H54 (cell line): ENCODE data around the gene MED8.
"Not testable (repeated sequence)": the region's sequence is repeated elsewhere in the genome, so short reads cannot be mapped to it uniquely, and the experiment has no call there.

ENCODE experiments used
- DNase-seq: peaks from one replicate; pipeline ENCODE4 v3.0.0; 2011; ENCODE audit warnings: low spot score, mixed read lengths; ENCODE audit not compliant: insufficient read length
- FAIRE-seq: peaks from 3 replicates; lab custom pipeline; 2011; peaks lifted over from hg19 to GRCh38; lab: Jason Lieb, UNC
- POLR2A ChIP-seq: IDR thresholded peaks from 2 replicates; pipeline ENCODE4 v1.6.1; 2011; ENCODE audit warnings: low read depth, mild to moderate bottlenecking, low read length

Gene MED8

GRCh38 chr1:43381612-43382011, 8.0 kb downstream of the MED8 start:
- DNase-seq (no peak), FAIRE-seq (no peak)
- no peak for TF ChIP-seq POLR2A

- TF ChIP-seq POLR2A: no peak
- DNase-seq (no peak), FAIRE-seq (no peak)
Observed at GRCh38 chr1:43379476-43379875, 10.1 kb downstream of the MED8 start.

GRCh38 chr1:43377831-43378230, 11.8 kb downstream of the MED8 start:
- TF ChIP-seq POLR2A: no peak
- FAIRE-seq: no peak
- no peak for DNase-seq

- no peak for TF ChIP-seq POLR2A
- no peak for DNase-seq
- no peak for FAIRE-seq
Observed at GRCh38 chr1:43376723-43377235, 12.8 kb downstream of the MED8 start.

- FAIRE-seq: peak; percentile 80
Observed at GRCh38 chr1:43373066-43373940, 16.3 kb downstream of the MED8 start.

GRCh38 chr1:43372172-43372571, 17.4 kb downstream of the MED8 start:
- TF ChIP-seq POLR2A: no peak
- DNase-seq (no peak), FAIRE-seq (no peak)

More at GRCh38 chr1:43373066-43373940, 16.3 kb downstream of the MED8 start:
- DNase-seq: peak; percentile 65
- no peak for TF ChIP-seq POLR2A

GRCh38 chr1:43370564-43370963, 19.0 kb downstream of the MED8 start:
- no peak for FAIRE-seq
- no peak for TF ChIP-seq POLR2A
- DNase-seq: no peak

GRCh38 chr1:43369779-43370178, 19.8 kb downstream of the MED8 start:
- not testable (repeated sequence) for DNase-seq, FAIRE-seq

- DNase-seq (no peak), FAIRE-seq (no peak)
- no peak for TF ChIP-seq POLR2A
Observed at GRCh38 chr1:43368646-43369020, 21.0 kb downstream of the MED8 start.

GRCh38 chr1:43367904-43368645, 21.5 kb downstream of the MED8 start, which contains the start of gene ELOVL1:
Gene ELOVL1 (minus strand): TSS chr1:43368011. CDS start chr1:43365609, 2,402 bp downstream.
- FAIRE-seq: no peak
- peak; percentile 81 for DNase-seq
- TF ChIP-seq POLR2A: peak; percentile 87

GRCh38 chr1:43367026-43367903, 22.3 kb downstream of the MED8 start:
- TF ChIP-seq POLR2A: no peak; the same call in 1 of the 2 replicates
- DNase-seq (peak; percentile 54), FAIRE-seq (no peak)

GRCh38 chr1:43366601-43367025, 23.0 kb downstream of the MED8 start:
- DNase-seq (no peak), FAIRE-seq (no peak)
- TF ChIP-seq POLR2A: peak; percentile 13; the same call in 1 of the 2 replicates

- TF ChIP-seq POLR2A: no peak
- FAIRE-seq (no peak), DNase-seq (no peak)
Observed at GRCh38 chr1:43366179-43366578, 23.4 kb downstream of the MED8 start.
